Keratinocyte (primary cell): ENCODE measurements around the gene LINGO1. TPM values are rescaled to one million over a fixed set of nuclear protein-coding genes. Genes with fewer than 3 reads are reported as not detected.

Experiments
- DNase-seq: peaks from one replicate; pipeline ENCODE4 v3.0.0-alpha.2; 2011; ENCODE audit warnings: low read depth, missing footprints, low spot score
- FAIRE-seq: peaks from 2 replicates; lab custom pipeline; 2011; peaks lifted over from hg19 to GRCh38; lab: Jason Lieb, UNC
- H2AFZ ChIP-seq: 2 replicates; pipeline ENCODE4 v1.6.0; 2012; ENCODE audit warnings: low read length, control low read depth, inconsistent platforms; ENCODE audit not compliant: control insufficient read depth
- H3K27ac ChIP-seq: 2 replicates; pipeline ENCODE4 v1.5.1; 2011; ENCODE audit warnings: low read length; ENCODE audit not compliant: control insufficient read depth, insufficient read depth
- H3K27me3 ChIP-seq: 3 replicates; pipeline ENCODE4 v1.6.0; 2011; ENCODE audit warnings: low read length; ENCODE audit not compliant: control insufficient read depth, insufficient read depth; ENCODE audit errors: extremely low read depth
- H3K36me3 ChIP-seq, 2 experiments: 2 replicates in 1 of 2; 3 replicates in 1 of 2; pipeline ENCODE4 v1.5.1; 2011; ENCODE audit warnings: low read length in 2 of 2, mild to moderate bottlenecking in 1 of 2; ENCODE audit not compliant: control insufficient read depth in 2 of 2, insufficient read depth in 2 of 2; ENCODE audit errors: extremely low read depth in 1 of 2
- H3K4me1 ChIP-seq: 3 replicates; pipeline ENCODE4 v1.5.1; 2011; ENCODE audit warnings: low read length; ENCODE audit not compliant: control insufficient read depth, insufficient read depth; ENCODE audit errors: extremely low read depth
- H3K4me2 ChIP-seq: 3 replicates; pipeline ENCODE4 v1.6.0; 2011; ENCODE audit warnings: low read depth, low read length; ENCODE audit not compliant: control insufficient read depth, insufficient read depth; ENCODE audit errors: extremely low read depth
- H3K4me3 ChIP-seq, 3 experiments: fragments of 200-600 bp in 1 of 3; sonication (generic) in 1 of 3; 2 replicates in 2 of 3; 3 replicates in 1 of 3; pipeline ENCODE4 v1.5.1; 2011 to 2016; ENCODE audit warnings: low read length in 3 of 3, mild to moderate bottlenecking in 3 of 3, control low read depth in 2 of 3, inconsistent platforms in 1 of 3, low read depth in 1 of 3, mixed read lengths in 1 of 3, mixed run types in 1 of 3, moderate library complexity in 1 of 3; ENCODE audit not compliant: control insufficient read depth in 2 of 3, insufficient read depth in 2 of 3; ENCODE audit errors: extremely low read depth in 1 of 3
- H3K79me2 ChIP-seq: 2 replicates; pipeline ENCODE4 v1.6.0; 2012; ENCODE audit warnings: low read length; ENCODE audit not compliant: control insufficient read depth, insufficient read depth
- H3K9ac ChIP-seq: 3 replicates; pipeline ENCODE4 v1.6.0; 2011; ENCODE audit warnings: low read length; ENCODE audit not compliant: control insufficient read depth, insufficient read depth; ENCODE audit errors: extremely low read depth
- H3K9me1 ChIP-seq: 3 replicates; pipeline ENCODE4 v1.6.0; 2011; ENCODE audit warnings: low read length; ENCODE audit not compliant: control insufficient read depth, insufficient read depth; ENCODE audit errors: extremely low read depth
- H3K9me3 ChIP-seq: 2 replicates; pipeline ENCODE4 v1.5.1; 2012; ENCODE audit warnings: low read depth, low read length; ENCODE audit not compliant: control insufficient read depth
- H4K20me1 ChIP-seq: 3 replicates; pipeline ENCODE4 v1.6.0; 2011; ENCODE audit warnings: low read length; ENCODE audit not compliant: control insufficient read depth, insufficient read depth; ENCODE audit errors: extremely low read depth
- EZH2 ChIP-seq: IDR thresholded peaks from one replicate; pipeline ENCODE4 v1.6.1; 2012; ENCODE audit warnings: inconsistent platforms, mild to moderate bottlenecking, low read length, moderate library complexity
- dilution Hi-C: fragments of 300-500 bp; cut with MboI; formaldehyde crosslinking; loops from one replicate; pipeline ENCODE4 v1.7.0; 2020; ENCODE audit warnings: low sequenced_read_pairs; ENCODE audit not compliant: extremely low pct_ligation_motif_present
- polyA plus RNA-seq, 5 experiments: library from polyadenylated mRNA; depleted of rRNA in 3 of 5; stranded (reverse) in 3 of 5; stranded (forward) in 1 of 5; unstranded in 1 of 5; fragments of >200 nt; gene quantifications; 1 replicate in 1 of 5; 2 replicates in 3 of 5; 3 replicates in 1 of 5; pipeline versions ENCODE4 v1.2.1 to v1.2.3, GENCODE V29; 2011 to 2012; ENCODE audit warnings: missing spikeins in 2 of 5, low read depth in 1 of 5, low replicate concordance in 1 of 5
- TF ChIP-seq, protein P1 (sequence below), 3 experiments: IDR thresholded peaks in 1 of 3; conservative IDR thresholded peaks in 1 of 3; optimal IDR thresholded peaks in 1 of 3; 2 replicates in 2 of 3; 3 replicates in 1 of 3; pipeline versions ENCODE3 to v1.5.1; 2011; ENCODE audit warnings: low read length in 3 of 3, mild to moderate bottlenecking in 3 of 3, moderate library complexity in 2 of 3, control low read depth in 1 of 3, inconsistent platforms in 1 of 3; ENCODE audit not compliant: insufficient read depth in 2 of 3; ENCODE audit errors: extremely low read depth in 1 of 3

Gene LINGO1
- polyA plus RNA-seq, 1 donor (not counting 4 experiments of a cell fraction or from before 2014, with no cell fraction given), result not detected

DNA sequence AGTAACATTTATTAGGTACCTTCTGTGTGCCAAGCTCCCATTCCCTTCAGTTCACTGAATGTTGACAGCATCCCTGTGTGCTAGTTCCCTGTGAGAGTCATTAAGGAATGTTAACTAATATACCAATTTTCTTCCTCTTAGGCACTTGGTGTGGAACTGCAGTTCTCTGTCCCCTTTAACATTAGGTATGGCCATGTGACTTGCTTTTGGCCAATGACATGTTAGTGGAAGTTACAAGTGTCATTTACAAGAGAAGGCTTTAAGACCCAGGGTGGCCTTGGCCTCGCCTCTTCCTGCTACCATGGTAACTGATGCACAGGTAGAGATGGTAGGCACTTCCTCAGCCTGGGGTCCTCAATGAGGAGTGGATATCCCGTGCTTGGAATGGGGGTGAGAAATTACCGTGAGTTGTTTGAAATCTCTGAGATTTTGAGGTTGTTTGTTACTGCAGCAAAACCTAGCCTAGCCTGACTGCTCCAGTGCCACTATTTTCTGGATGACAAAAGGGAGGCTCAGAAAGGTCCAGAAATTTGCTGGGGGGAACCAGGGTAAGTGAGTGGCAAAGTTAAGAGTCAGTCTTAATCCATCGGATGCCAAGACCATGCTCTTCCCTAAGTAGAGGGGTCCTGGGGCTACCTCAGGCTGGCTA lies 21.2 kb upstream of the LINGO1 start:
- TF ChIP-seq, protein P1, sequence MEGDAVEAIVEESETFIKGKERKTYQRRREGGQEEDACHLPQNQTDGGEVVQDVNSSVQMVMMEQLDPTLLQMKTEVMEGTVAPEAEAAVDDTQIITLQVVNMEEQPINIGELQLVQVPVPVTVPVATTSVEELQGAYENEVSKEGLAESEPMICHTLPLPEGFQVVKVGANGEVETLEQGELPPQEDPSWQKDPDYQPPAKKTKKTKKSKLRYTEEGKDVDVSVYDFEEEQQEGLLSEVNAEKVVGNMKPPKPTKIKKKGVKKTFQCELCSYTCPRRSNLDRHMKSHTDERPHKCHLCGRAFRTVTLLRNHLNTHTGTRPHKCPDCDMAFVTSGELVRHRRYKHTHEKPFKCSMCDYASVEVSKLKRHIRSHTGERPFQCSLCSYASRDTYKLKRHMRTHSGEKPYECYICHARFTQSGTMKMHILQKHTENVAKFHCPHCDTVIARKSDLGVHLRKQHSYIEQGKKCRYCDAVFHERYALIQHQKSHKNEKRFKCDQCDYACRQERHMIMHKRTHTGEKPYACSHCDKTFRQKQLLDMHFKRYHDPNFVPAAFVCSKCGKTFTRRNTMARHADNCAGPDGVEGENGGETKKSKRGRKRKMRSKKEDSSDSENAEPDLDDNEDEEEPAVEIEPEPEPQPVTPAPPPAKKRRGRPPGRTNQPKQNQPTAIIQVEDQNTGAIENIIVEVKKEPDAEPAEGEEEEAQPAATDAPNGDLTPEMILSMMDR (optimal IDR thresholded peaks at IDR 0.05 in 1 of 3, IDR thresholded peaks at IDR 0.05 in 1 of 3, conservative IDR thresholded peaks at IDR 0.05 in 1 of 3; ENCODE audit: extremely low read depth in 1 of 3, insufficient read depth in 2 of 3, low read length in 3 of 3), result no peak
- no peak for TF ChIP-seq EZH2
- H3K27ac ChIP-seq, result no peak overlapping the region
- peaks cover 40% of the 10 kb centered on the region for H3K27me3 ChIP-seq
- no peak overlapping the region for H3K4me3 ChIP-seq
- FAIRE-seq (no peak), DNase-seq (no peak)
- dilution Hi-C loops, result no loop called here
- H3K9me1 ChIP-seq, result no peaks in the 10 kb centered on the region
- H3K9ac ChIP-seq, result no peak overlapping the region
- H3K4me1 ChIP-seq, result no peaks in the 10 kb centered on the region
- no peaks in the 10 kb centered on the region for H3K9me3 ChIP-seq
- no peaks in the 10 kb centered on the region for H4K20me1 ChIP-seq
- no peaks in the 10 kb centered on the region for H3K36me3 ChIP-seq
- H3K79me2 ChIP-seq, result no peaks in the 10 kb centered on the region
- no peak overlapping the region for H2AFZ ChIP-seq
- H3K4me2 ChIP-seq, result no peak overlapping the region

DNA sequence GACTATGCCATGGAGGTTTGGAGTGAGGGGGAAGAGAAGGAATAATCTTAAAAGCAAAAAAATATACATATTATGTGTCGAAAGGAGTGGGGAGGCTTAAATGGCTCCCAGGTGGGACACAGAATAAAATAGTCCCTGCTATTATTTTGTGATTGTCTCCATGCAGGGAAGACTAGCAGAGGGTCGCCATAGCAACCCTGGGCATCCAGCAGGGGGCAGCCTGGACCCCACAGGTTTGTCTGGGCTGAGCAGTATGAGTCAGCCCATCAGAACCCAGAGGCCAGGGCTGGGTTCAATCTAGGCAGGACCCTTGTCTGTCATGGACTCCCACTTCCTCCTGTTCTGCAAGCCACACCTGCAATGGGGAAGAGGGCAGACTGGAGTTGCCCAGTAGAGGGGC lies 17.6 kb upstream of the LINGO1 start:
- no peak overlapping the region for H3K4me3 ChIP-seq
- H4K20me1 ChIP-seq, result no peaks in the 10 kb centered on the region
- no peaks in the 10 kb centered on the region for H3K9me3 ChIP-seq
- H3K9ac ChIP-seq, result no peak overlapping the region
- dilution Hi-C loops, result no loop called here
- no peaks in the 10 kb centered on the region for H3K79me2 ChIP-seq
- H3K4me1 ChIP-seq, result no peaks in the 10 kb centered on the region
- FAIRE-seq (no peak), DNase-seq (no peak)
- no peaks in the 10 kb centered on the region for H3K36me3 ChIP-seq
- H2AFZ ChIP-seq, result no peak overlapping the region
- H3K9me1 ChIP-seq, result no peaks in the 10 kb centered on the region
- peaks cover 9% of the 10 kb centered on the region for H3K27me3 ChIP-seq
- H3K4me2 ChIP-seq, result no peak overlapping the region
- H3K27ac ChIP-seq, result no peak overlapping the region
- TF ChIP-seq, protein P1 (optimal IDR thresholded peaks at IDR 0.05 in 1 of 3, IDR thresholded peaks at IDR 0.05 in 1 of 3, conservative IDR thresholded peaks at IDR 0.05 in 1 of 3; ENCODE audit: extremely low read depth in 1 of 3, insufficient read depth in 2 of 3, low read length in 3 of 3), result peak in 1 of 3 experiments; percentile 37
- TF ChIP-seq EZH2, result no peak
